HepG2 (cell line): ENCODE results near the gene RIPOR1. TPM values are rescaled to one million over a fixed set of nuclear protein-coding genes. Genes with fewer than 3 reads are reported as not detected.
A peak's percentile ranks its signal among the peaks of the same experiment; 100 is the strongest.

Experiments used
- ATF7-NPFF ChIP-seq: sonication (generic); formaldehyde crosslinking; IDR thresholded peaks from 2 replicates; pipeline ENCODE4 v1.8.1; 2023; ENCODE audit warnings: mild to moderate bottlenecking, low read depth, missing genetic modification reagents, moderate library complexity
- DPF2 ChIP-seq: sonication (generic); formaldehyde crosslinking; IDR thresholded peaks from 2 replicates; pipeline ENCODE4 v1.4.0; 2020; ENCODE audit warnings: mild to moderate bottlenecking, low read depth, missing genetic modification reagents, borderline replicate concordance
- GRHL1 ChIP-seq: sonication (generic); formaldehyde crosslinking; conservative IDR thresholded peaks from 2 replicates; pipeline ENCODE4 v1.8.0; 2022; ENCODE audit warnings: missing genetic modification reagents
- HNF4A ChIP-seq: sonication (generic); formaldehyde crosslinking; IDR thresholded peaks from 2 replicates; pipeline ENCODE4 v1.4.0; 2020; ENCODE audit warnings: missing genetic modification reagents
- HNRNPLL ChIP-seq: fragments of 200-400 bp; formaldehyde crosslinking; IDR thresholded peaks from 2 replicates; pipeline ENCODE4 v1.6.1; 2017; ENCODE audit warnings: mild to moderate bottlenecking, low read depth, low read length; ENCODE audit not compliant: poor library complexity, severe bottlenecking
- HOXA5 ChIP-seq: sonication (generic); formaldehyde crosslinking; IDR thresholded peaks from 2 replicates; pipeline ENCODE4 v1.4.0; 2020; ENCODE audit warnings: missing genetic modification reagents
- ISL2 ChIP-seq: sonication (generic); formaldehyde crosslinking; IDR thresholded peaks from 2 replicates; pipeline ENCODE4 v1.5.0; 2020; ENCODE audit warnings: missing genetic modification reagents
- MXI1 ChIP-seq: IDR thresholded peaks from 3 replicates; pipeline ENCODE4 v1.6.1; 2012; ENCODE audit warnings: low read depth, low read length, inconsistent platforms, borderline replicate concordance
- RARA ChIP-seq: IDR thresholded peaks from 2 replicates; pipeline ENCODE4 v1.6.1; 2016; ENCODE audit warnings: missing genetic modification reagents, missing compliant biosample characterization
- RELA ChIP-seq: sonication (generic); formaldehyde crosslinking; IDR thresholded peaks from 2 replicates; pipeline ENCODE4 v1.4.0; 2020; ENCODE audit warnings: missing genetic modification reagents
- TEAD2 ChIP-seq: sonication (generic); formaldehyde crosslinking; IDR thresholded peaks from 2 replicates; pipeline ENCODE4 v1.9.0; 2021; ENCODE audit warnings: missing genetic modification reagents
- ZNF10 ChIP-seq: sonication (generic); formaldehyde crosslinking; IDR thresholded peaks from 2 replicates; pipeline ENCODE4 v1.4.0; 2020; ENCODE audit warnings: mild to moderate bottlenecking, low read depth, missing genetic modification reagents, borderline replicate concordance
- ZNF142 ChIP-seq: sonication (generic); formaldehyde crosslinking; IDR thresholded peaks from 2 replicates; pipeline ENCODE4 v1.4.0; 2020; ENCODE audit warnings: missing genetic modification reagents
- ZNF143 ChIP-seq: sonication (generic); formaldehyde crosslinking; IDR thresholded peaks from 2 replicates; pipeline ENCODE4 v1.4.0; 2020; ENCODE audit warnings: missing genetic modification reagents
- ZNF737 ChIP-seq: sonication (generic); formaldehyde crosslinking; IDR thresholded peaks from 2 replicates; pipeline ENCODE4 v1.5.0; 2020; ENCODE audit warnings: missing genetic modification reagents, mild to moderate bottlenecking, borderline replicate concordance
- ZNF75D ChIP-seq: sonication (generic); formaldehyde crosslinking; IDR thresholded peaks from 2 replicates; pipeline ENCODE4 v1.8.1; 2023; ENCODE audit warnings: missing genetic modification reagents, mild to moderate bottlenecking, borderline replicate concordance
- polyA plus RNA-seq, 8 experiments: library from polyadenylated mRNA; depleted of rRNA in 3 of 8; stranded (reverse) in 7 of 8; unstranded in 1 of 8; fragments of >200 nt; fragmentation: Illumina TruSeq in 4 of 8; extraction: Trizol in 4 of 8; gene quantifications; 2 replicates each; pipeline versions ENCODE4 v1.2.1 to v1.2.3, GENCODE V29; 2011 to 2016; ENCODE audit warnings: low read depth in 4 of 8, missing spikeins in 1 of 8, mixed read lengths in 1 of 8; ENCODE audit not compliant: insufficient read depth in 1 of 8
- total RNA-seq, 5 experiments: library from RNA; depleted of rRNA; stranded (reverse); fragments of >200 nt; fragmentation: Illumina TruSeq; extraction: Trizol; gene quantifications; 2 replicates each; pipeline ENCODE4 v1.2.3, GENCODE V29; 2016; ENCODE audit warnings: low read depth in 1 of 5
- TF ChIP-seq, protein P1 (sequence below): sonication (generic); formaldehyde crosslinking; conservative IDR thresholded peaks from 2 replicates; pipeline ENCODE4 v1.4.0; 2020; ENCODE audit warnings: mild to moderate bottlenecking, missing genetic modification reagents, moderate library complexity

RIPOR1 gene
- total and polyA plus RNA-seq, 2 of the 13 experiments (the other 11 are each of a cell fraction or from before 2014, with no cell fraction given) = 4.6 to 8.1 TPM

DNA sequence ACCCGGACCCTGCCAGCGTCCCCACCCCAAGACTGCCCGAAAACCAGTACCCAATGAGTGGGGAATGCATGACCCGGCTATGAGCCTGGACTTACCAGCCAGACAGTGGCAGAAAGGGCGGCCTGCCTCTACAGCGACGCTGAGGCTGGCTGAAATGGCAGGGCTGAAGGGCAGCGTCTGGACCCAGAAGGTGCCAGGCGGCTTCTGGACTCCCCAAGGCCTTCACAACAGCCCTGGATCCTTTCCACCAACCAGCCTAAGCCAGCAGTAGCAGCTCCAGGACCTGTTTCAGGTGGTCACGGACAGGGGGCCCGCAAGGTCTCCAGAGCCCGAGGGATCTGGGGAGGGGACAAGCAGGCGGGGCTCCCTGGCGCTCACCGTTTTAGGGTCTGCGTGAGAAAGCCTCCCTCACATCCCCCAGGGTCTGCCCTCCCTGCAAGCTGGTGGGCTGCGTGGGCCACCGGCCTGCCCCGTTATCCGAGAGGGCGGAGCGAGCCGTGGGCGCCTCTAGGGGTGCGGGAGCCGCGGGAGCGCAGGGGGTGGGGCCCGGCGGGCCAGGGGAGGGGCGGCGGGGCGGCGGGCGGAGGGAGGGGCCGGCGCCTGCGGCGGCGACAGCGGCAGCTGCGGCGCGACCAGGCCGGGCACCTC lies at the start of gene RIPOR1 (continued):
- TF ChIP-seq GRHL1 (CRISPR knock-in tag) (no peak), ZNF75D (CRISPR knock-in tag) (no peak), HOXA5 (CRISPR knock-in tag) (no peak; the same call in 1 of the 2 replicates), ATF7-NPFF (CRISPR knock-in tag) (no peak; the same call in 1 of the 2 replicates), ZNF143 (CRISPR knock-in tag) (peak; percentile 13; the same call in 1 of the 2 replicates), TEAD2 (no peak), DPF2 (CRISPR knock-in tag) (no peak), ISL2 (CRISPR knock-in tag) (0 out of 2 replicates have a peak, but pooled peaks have one; percentile 44), ZNF737 (CRISPR knock-in tag) (no peak), RELA (CRISPR knock-in tag) (no peak), HNF4A (CRISPR knock-in tag) (no peak), ZNF10 (CRISPR knock-in tag) (no peak), MXI1 (no peak), RARA (CRISPR knock-in tag) (no peak), HNRNPLL (peak; percentile 0), ZNF142 (CRISPR knock-in tag) (no peak)
- TF ChIP-seq, protein P1, sequence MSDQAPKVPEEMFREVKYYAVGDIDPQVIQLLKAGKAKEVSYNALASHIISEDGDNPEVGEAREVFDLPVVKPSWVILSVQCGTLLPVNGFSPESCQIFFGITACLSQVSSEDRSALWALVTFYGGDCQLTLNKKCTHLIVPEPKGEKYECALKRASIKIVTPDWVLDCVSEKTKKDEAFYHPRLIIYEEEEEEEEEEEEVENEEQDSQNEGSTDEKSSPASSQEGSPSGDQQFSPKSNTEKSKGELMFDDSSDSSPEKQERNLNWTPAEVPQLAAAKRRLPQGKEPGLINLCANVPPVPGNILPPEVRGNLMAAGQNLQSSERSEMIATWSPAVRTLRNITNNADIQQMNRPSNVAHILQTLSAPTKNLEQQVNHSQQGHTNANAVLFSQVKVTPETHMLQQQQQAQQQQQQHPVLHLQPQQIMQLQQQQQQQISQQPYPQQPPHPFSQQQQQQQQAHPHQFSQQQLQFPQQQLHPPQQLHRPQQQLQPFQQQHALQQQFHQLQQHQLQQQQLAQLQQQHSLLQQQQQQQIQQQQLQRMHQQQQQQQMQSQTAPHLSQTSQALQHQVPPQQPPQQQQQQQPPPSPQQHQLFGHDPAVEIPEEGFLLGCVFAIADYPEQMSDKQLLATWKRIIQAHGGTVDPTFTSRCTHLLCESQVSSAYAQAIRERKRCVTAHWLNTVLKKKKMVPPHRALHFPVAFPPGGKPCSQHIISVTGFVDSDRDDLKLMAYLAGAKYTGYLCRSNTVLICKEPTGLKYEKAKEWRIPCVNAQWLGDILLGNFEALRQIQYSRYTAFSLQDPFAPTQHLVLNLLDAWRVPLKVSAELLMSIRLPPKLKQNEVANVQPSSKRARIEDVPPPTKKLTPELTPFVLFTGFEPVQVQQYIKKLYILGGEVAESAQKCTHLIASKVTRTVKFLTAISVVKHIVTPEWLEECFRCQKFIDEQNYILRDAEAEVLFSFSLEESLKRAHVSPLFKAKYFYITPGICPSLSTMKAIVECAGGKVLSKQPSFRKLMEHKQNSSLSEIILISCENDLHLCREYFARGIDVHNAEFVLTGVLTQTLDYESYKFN = no peak
